Endothelial cell of umbilical vein (primary cell): Measurements from ENCODE around the gene HEYL. TPM values are rescaled to one million over a fixed set of nuclear protein-coding genes. Genes with fewer than 3 reads are reported as not detected.

Experiments
- BruUV-seq: library from RNA; stranded (reverse); fragments of 400-500 nt; replicated peaks from 2 replicates; lab custom pipeline; 2021; lab: Mats Ljungman, UMichigan
- CTCF ChIA-PET: fragments of 300-600, 350-600 bp; sonication (Branson Sonifier 250); formaldehyde crosslinking; loops from one replicate; lab custom pipeline; 2021; ENCODE audit warnings: antibody characterized with exemption, inconsistent platforms; lab: Charles Lee
- POLR2A ChIA-PET: fragments of 300-600, 350-600 bp; sonication (Branson Sonifier 250); formaldehyde crosslinking; loops from one replicate; lab custom pipeline; 2021; ENCODE audit warnings: antibody characterized with exemption, inconsistent platforms; lab: Charles Lee
- DNase-seq: peaks from one replicate; pipeline ENCODE4 v3.0.0-alpha.2; 2011; ENCODE audit warnings: low read depth, low spot score
- FAIRE-seq: peaks from 2 replicates; lab custom pipeline; 2011; peaks lifted over from hg19 to GRCh38; lab: Jason Lieb, UNC
- H2AFZ ChIP-seq: 2 replicates; pipeline ENCODE4 v1.6.0; 2012; ENCODE audit warnings: low read depth, low read length, control low read depth, inconsistent platforms
- H3K27ac ChIP-seq: 2 replicates; pipeline ENCODE4 v1.5.1; 2011; ENCODE audit warnings: low read depth, mild to moderate bottlenecking, control low read depth, low read length, moderate library complexity; ENCODE audit not compliant: insufficient read depth
- H3K27me3 ChIP-seq, 2 experiments: 2 replicates each; pipeline versions ENCODE4 v1.6.0 to v1.6.1; 2011; ENCODE audit warnings: low read length in 2 of 2, mixed read lengths in 1 of 2; ENCODE audit not compliant: control insufficient read depth in 2 of 2, insufficient read depth in 2 of 2
- H3K36me3 ChIP-seq, 2 experiments: 2 replicates in 1 of 2; 3 replicates in 1 of 2; pipeline ENCODE4 v1.5.1; 2011; ENCODE audit warnings: low read length in 2 of 2, mild to moderate bottlenecking in 1 of 2, moderate library complexity in 1 of 2; ENCODE audit not compliant: control insufficient read depth in 2 of 2, insufficient read depth in 2 of 2; ENCODE audit errors: extremely low read depth in 1 of 2
- H3K4me1 ChIP-seq: 3 replicates; pipeline ENCODE4 v1.5.1; 2011; ENCODE audit warnings: mild to moderate bottlenecking, low read length; ENCODE audit not compliant: control insufficient read depth, insufficient read depth; ENCODE audit errors: extremely low read depth
- H3K4me2 ChIP-seq: 2 replicates; pipeline ENCODE4 v1.6.1; 2011; ENCODE audit warnings: low read length, control low read depth, mixed read lengths; ENCODE audit not compliant: insufficient read depth
- H3K4me3 ChIP-seq, 3 experiments: fragments of 200-600 bp in 1 of 3; sonication (generic), shearing (Covaris generic) in 1 of 3; replicated peaks in 1 of 3; 2 replicates each; pipeline ENCODE4 v1.5.1; 2011 to 2016; ENCODE audit warnings: control low read depth in 3 of 3, low read length in 3 of 3, mild to moderate bottlenecking in 2 of 3, inconsistent platforms in 1 of 3, low read depth in 1 of 3, moderate library complexity in 1 of 3; ENCODE audit not compliant: insufficient read depth in 1 of 3
- H3K79me2 ChIP-seq: 2 replicates; pipeline ENCODE4 v1.6.0; 2012; ENCODE audit warnings: low read length, inconsistent platforms; ENCODE audit not compliant: control insufficient read depth, insufficient read depth
- H3K9ac ChIP-seq: replicated peaks from 2 replicates; pipeline ENCODE3; 2011; ENCODE audit warnings: low read length, control low read depth; ENCODE audit not compliant: insufficient read depth; ENCODE audit errors: extremely low read depth
- H3K9me1 ChIP-seq: replicated peaks from 3 replicates; pipeline ENCODE4 v1.6.0; 2011; ENCODE audit warnings: mild to moderate bottlenecking, low read length; ENCODE audit not compliant: control insufficient read depth, insufficient read depth; ENCODE audit errors: extremely low read depth
- H3K9me3 ChIP-seq: replicated peaks from 2 replicates; pipeline ENCODE4 v1.5.1; 2012; ENCODE audit warnings: low read length, inconsistent platforms; ENCODE audit not compliant: control insufficient read depth, insufficient read depth
- H4K20me1 ChIP-seq: replicated peaks from 2 replicates; pipeline ENCODE3; 2011; ENCODE audit warnings: mild to moderate bottlenecking, low read length; ENCODE audit not compliant: control insufficient read depth, insufficient read depth; ENCODE audit errors: extremely low read depth
- CTCF ChIP-seq, 2 donors: IDR thresholded peaks; 1 replicate in 1 of 2; 2 replicates in 1 of 2; pipeline ENCODE4 v1.5.1; 2011; ENCODE audit warnings: low read length in 2 of 2, mild to moderate bottlenecking in 2 of 2, moderate library complexity in 2 of 2, control low read depth in 1 of 2, inconsistent platforms in 1 of 2, low read depth in 1 of 2; ENCODE audit not compliant: insufficient read depth in 1 of 2; ENCODE audit errors: extremely low read depth in 1 of 2
- EZH2 ChIP-seq: IDR thresholded peaks from 2 replicates; pipeline ENCODE4 v1.6.1; 2012; ENCODE audit warnings: borderline replicate concordance, low read depth, mild to moderate bottlenecking, moderate library complexity, low read length, inconsistent platforms; ENCODE audit not compliant: severe bottlenecking
- FOS ChIP-seq: IDR thresholded peaks from 2 replicates; pipeline ENCODE4 v1.6.1; 2011; ENCODE audit warnings: mild to moderate bottlenecking, low read length, moderate library complexity, borderline replicate concordance; ENCODE audit not compliant: insufficient read depth
- GATA2 ChIP-seq: IDR thresholded peaks from 2 replicates; pipeline ENCODE4 v1.7.0; 2011; ENCODE audit warnings: low read depth, mild to moderate bottlenecking, moderate library complexity, mixed read lengths, low read length; ENCODE audit not compliant: insufficient read length, insufficient read depth
- JUN ChIP-seq: IDR thresholded peaks from 2 replicates; pipeline ENCODE4 v1.6.1; 2011; ENCODE audit warnings: borderline replicate concordance, low read depth; ENCODE audit not compliant: insufficient read length, insufficient read depth
- MYC ChIP-seq: IDR thresholded peaks from one replicate; pipeline ENCODE4 v1.6.1; 2011; ENCODE audit warnings: mild to moderate bottlenecking, low read depth, low read length
- POLR2A ChIP-seq: IDR thresholded peaks from 2 replicates; pipeline ENCODE4 v1.6.1; 2012; ENCODE audit warnings: low read depth, mild to moderate bottlenecking, control low read depth, low read length
- POLR2AphosphoS5 ChIP-seq: IDR thresholded peaks from 2 replicates; pipeline ENCODE4 v1.6.1; 2012; ENCODE audit warnings: low read depth, mild to moderate bottlenecking, control low read depth, low read length, moderate library complexity; ENCODE audit not compliant: insufficient read depth
- dilution Hi-C: fragments of 300-500 bp; cut with MboI; formaldehyde crosslinking; loops from one replicate; pipeline ENCODE4 v1.15.0; 2019; ENCODE audit warnings: low sequenced_read_pairs; ENCODE audit not compliant: extremely low pct_ligation_motif_present
- intact Hi-C: fragments of 100-400 bp; cut with micrococcal nuclease; formaldehyde crosslinking; loops from one replicate; pipeline ENCODE4 v1.10.0; 2022
- polyA plus RNA-seq, 4 experiments: library from polyadenylated mRNA; depleted of rRNA in 3 of 4; stranded (reverse) in 3 of 4; unstranded in 1 of 4; fragments of >200 nt; gene quantifications; 2 replicates each; pipeline versions ENCODE4 v1.2.1 to v1.2.3, GENCODE V29; 2011 to 2012; ENCODE audit warnings: missing spikeins in 1 of 4
- total RNA-seq: library from RNA; stranded (reverse); gene quantifications from 2 replicates; pipeline ENCODE4 v1.2.3, GENCODE V29; 2021

The HEYL gene
- total and polyA plus RNA-seq, 2 donors (not counting 3 experiments of a cell fraction or from before 2014, with no cell fraction given) = not detected

DNA sequence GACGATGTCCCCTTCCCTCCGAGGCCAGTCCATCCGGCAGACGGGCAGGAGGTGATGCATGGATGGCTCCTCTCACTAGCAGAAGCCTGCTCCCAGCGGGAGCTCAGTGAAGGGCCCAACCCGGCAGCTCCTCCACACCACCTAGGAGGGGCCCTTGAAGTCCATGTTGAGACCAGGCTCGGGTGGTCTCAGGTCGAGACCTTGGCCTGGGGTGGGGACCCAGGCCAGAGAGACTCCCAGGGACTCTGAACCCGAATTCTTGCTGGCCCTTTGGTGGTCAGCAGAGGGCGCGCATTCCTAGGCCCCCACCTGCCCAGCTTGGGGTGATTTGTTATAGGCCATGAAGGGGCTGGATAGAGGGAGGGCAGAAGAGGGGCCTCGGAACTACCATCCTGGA lies 33.1 kb upstream of the HEYL start:
- Histone ChIP-seq H3K27ac (no peak overlapping the region), H3K9me1 (no peaks in the 10 kb centered on the region), H3K4me2 (no peak overlapping the region), H3K9me3 (no peaks in the 10 kb centered on the region), H3K4me3 (no peak overlapping the region), H2AFZ (no peak overlapping the region), H4K20me1 (no peaks in the 10 kb centered on the region), H3K4me1 (no peaks in the 10 kb centered on the region), H3K27me3 (peaks cover 42 to 49% of the 10 kb centered on the region in 2 experiments), H3K79me2 (no peaks in the 10 kb centered on the region), H3K9ac (no peak overlapping the region), H3K36me3 (no peaks in the 10 kb centered on the region)
- peak; percentile 15 for FAIRE-seq
- TF ChIP-seq CTCF (IDR thresholded peaks at IDR 0.05; ENCODE audit: extremely low read depth in 1 of 2, insufficient read depth in 1 of 2, low read depth in 1 of 2, low read length in 2 of 2) = peak; percentile 39 to 66
- TF ChIP-seq MYC = no peak
- TF ChIP-seq EZH2 = peak; percentile 11
- CTCF ChIA-PET = interaction anchor here (0.7 to 9.8 kb wide), 15 partner anchors 8 to 264 kb away, joined by 3 to 113 read pairs (median 4); partner anchors contain the start of gene PPIE
- DNase-seq = peak; percentile 13
- intact Hi-C loops = loop anchor here (1.0 kb wide), 1 partner anchor 48 kb away; no protein-coding TSS in a partner anchor
- POLR2A ChIA-PET = no interaction called here
- dilution Hi-C loops = no loop called here
- BruUV-seq = no TSS peak

- H3K4me3 ChIP-seq = peak within 1 kb of the TSS in 1 of 3 experiments; percentile 3
- H3K27ac ChIP-seq = no peak within 1 kb of the TSS
- intact Hi-C loops = loop anchor here (1.0 kb wide), 1 partner anchor 48 kb away; no protein-coding TSS in a partner anchor
- H3K9me3 ChIP-seq = no peaks in the 10 kb centered on the region
- no peaks in the 10 kb centered on the region for H3K36me3 ChIP-seq
- no peak within 1 kb of the TSS for H3K4me2 ChIP-seq
- POLR2A ChIA-PET = no interaction called here
- FAIRE-seq (no peak), DNase-seq (no peak)
- H3K27me3 ChIP-seq = peaks cover 45 to 49% of the 10 kb centered on the region in 2 experiments
- CTCF ChIA-PET = interaction anchor here (0.7 to 9.8 kb wide), 15 partner anchors 9 to 264 kb away, joined by 3 to 113 read pairs (median 4); partner anchors contain the start of gene PPIE
- BruUV-seq = no TSS peak
- no peak within 1 kb of the TSS for H3K9ac ChIP-seq
- no peaks in the 10 kb centered on the region for H3K79me2 ChIP-seq
- no peak within 1 kb of the TSS for H2AFZ ChIP-seq
- no peaks in the 10 kb centered on the region for H3K4me1 ChIP-seq
- H3K9me1 ChIP-seq = no peaks in the 10 kb centered on the region
- dilution Hi-C loops = no loop called here
- TF ChIP-seq CTCF (IDR thresholded peaks at IDR 0.05; ENCODE audit: extremely low read depth in 1 of 2, insufficient read depth in 1 of 2, low read depth in 1 of 2, low read length in 2 of 2) = no peak
- no peak for TF ChIP-seq POLR2AphosphoS5
- TF ChIP-seq POLR2A = no peak
- TF ChIP-seq JUN = no peak
- no peak for TF ChIP-seq FOS
- TF ChIP-seq GATA2 = no peak
- peak; percentile 33 for TF ChIP-seq EZH2
- H4K20me1 ChIP-seq = no peaks in the 10 kb centered on the region
Observed at GRCh38 chr1:39671793-39672550, 32.5 kb upstream of the HEYL start, which contains the start of gene NT5C1A. Gene NT5C1A (minus strand): TSS chr1:39672107. CDS start chr1:39672038, 69 bp downstream.
